ENCODE measurements around the gene VPS51.

The VPS51 gene

GRCh38 chr11:65151331-65151899 lies 55.4 kb downstream of the VPS51 start:
- no peak for TF ChIP-seq CTCF (IDR thresholded peaks at IDR 0.05; ENCODE audit: low read depth, low read length, missing control alignments)
- DNase-seq (ENCODE audit: low read depth), result no peak
- no peak overlapping the region for H3K4me3 ChIP-seq (ENCODE audit: low read depth, low read length)

GRCh38 chr11:65152122-65152521 lies 56.1 kb downstream of the VPS51 start:
- TF ChIP-seq CTCF (IDR thresholded peaks at IDR 0.05; ENCODE audit: low read depth, low read length, missing control alignments), result no peak

GRCh38 chr11:65156256-65156655 lies 60.2 kb downstream of the VPS51 start:
- no peak for TF ChIP-seq CTCF (IDR thresholded peaks at IDR 0.05; ENCODE audit: low read depth, low read length, missing control alignments)
- no peak for DNase-seq (ENCODE audit: low read depth)
- H3K4me3 ChIP-seq (ENCODE audit: low read depth, low read length), result no peak overlapping the region

More at GRCh38 chr11:65152122-65152521, 56.1 kb downstream of the VPS51 start:
- no peak for DNase-seq (ENCODE audit: low read depth)
- no peak overlapping the region for H3K4me3 ChIP-seq (ENCODE audit: low read depth, low read length)

- TF ChIP-seq CTCF (IDR thresholded peaks at IDR 0.05; ENCODE audit: low read depth, low read length, missing control alignments), result no peak
- H3K4me3 ChIP-seq (ENCODE audit: low read depth, low read length), result no peak overlapping the region
- no peak for DNase-seq (ENCODE audit: low read depth)
These were observed 60.9 kb downstream of the VPS51 start for GRCh38 chr11:65156926-65157325.

GRCh38 chr11:65157336-65157735 lies 61.3 kb downstream of the VPS51 start:
- H3K4me3 ChIP-seq (ENCODE audit: low read depth, low read length), result no peak overlapping the region
- TF ChIP-seq CTCF (IDR thresholded peaks at IDR 0.05; ENCODE audit: low read depth, low read length, missing control alignments), result no peak
- no peak for DNase-seq (ENCODE audit: low read depth)

GRCh38 chr11:65159012-65159411 lies 63.0 kb downstream of the VPS51 start:
- no peak for TF ChIP-seq CTCF (IDR thresholded peaks at IDR 0.05; ENCODE audit: low read depth, low read length, missing control alignments)
- H3K4me3 ChIP-seq (ENCODE audit: low read depth, low read length), result no peak overlapping the region
- peak; percentile 61 for DNase-seq (ENCODE audit: low read depth)

- TF ChIP-seq CTCF (IDR thresholded peaks at IDR 0.05; ENCODE audit: low read depth, low read length, missing control alignments), result no peak
- no peak for DNase-seq (ENCODE audit: low read depth)
These were observed 64.6 kb downstream of the VPS51 start for GRCh38 chr11:65160643-65161042.

More at GRCh38 chr11:65160643-65161042, 64.6 kb downstream of the VPS51 start:
- H3K4me3 ChIP-seq (ENCODE audit: low read depth, low read length), result no peak overlapping the region
